ENCODE measurements around the gene NUDT4. TPM values are rescaled to one million over a fixed set of nuclear protein-coding genes. Genes with fewer than 3 reads are reported as not detected.

NUDT4 gene
- total and polyA plus RNA-seq, 2 of the 13 experiments (the other 11 are each of a cell fraction or from before 2014, with no cell fraction given), result 37.3 to 70.1 TPM

GRCh38 chr12:93441617-93442410 lies 64.1 kb downstream of the NUDT4 start, which contains the start of gene UBE2N (continued):
- TF ChIP-seq ZNF530 (CRISPR knock-in tag; IDR thresholded peaks at IDR 0.05; ENCODE audit: low read depth), result 0 out of 2 replicates have a peak, but pooled peaks have one; percentile 34
- TF ChIP-seq RXRA (CRISPR knock-in tag; IDR thresholded peaks at IDR 0.05), result no peak; the same call in none of the 2 replicates
- no peak for TF ChIP-seq MTA3 (CRISPR knock-in tag; IDR thresholded peaks at IDR 0.05)
- no peak for TF ChIP-seq TCF7 (IDR thresholded peaks at IDR 0.05; ENCODE audit: low read depth)
- TF ChIP-seq USF2 (IDR thresholded peaks at IDR 0.05; ENCODE audit: low read depth, low read length), result no peak
- no peak for TF ChIP-seq USF2 (CRISPR knock-in tag; IDR thresholded peaks at IDR 0.05; ENCODE audit: borderline replicate concordance)
- peak; percentile 82 for TF ChIP-seq AKAP8 (CRISPR knock-in tag; IDR thresholded peaks at IDR 0.05)
- peak; percentile 35; the same call in 1 of the 2 replicates for TF ChIP-seq NFYC (CRISPR knock-in tag; IDR thresholded peaks at IDR 0.05)
- no peak for TF ChIP-seq ZSCAN29 (CRISPR knock-in tag; conservative IDR thresholded peaks at IDR 0.05)
- peak; percentile 69; the same call in 1 of the 2 replicates for TF ChIP-seq ZNF431 (CRISPR knock-in tag; IDR thresholded peaks at IDR 0.05; ENCODE audit: borderline replicate concordance, low read depth)
- no peak for TF ChIP-seq ARNT (IDR thresholded peaks at IDR 0.05)
- no peak for TF ChIP-seq HOXD1 (CRISPR knock-in tag; IDR thresholded peaks at IDR 0.05)
- no peak for TF ChIP-seq BCLAF1 (IDR thresholded peaks at IDR 0.05)
- 0 out of 2 replicates have a peak, but pooled peaks have one; percentile 46 for TF ChIP-seq ZXDC (CRISPR knock-in tag; IDR thresholded peaks at IDR 0.05)
- no peak for TF ChIP-seq STAT5B (CRISPR knock-in tag; IDR thresholded peaks at IDR 0.05)
- TF ChIP-seq ARHGAP35 (CRISPR knock-in tag; IDR thresholded peaks at IDR 0.05; ENCODE audit: borderline replicate concordance), result no peak
- no peak for TF ChIP-seq ZNF3 (CRISPR knock-in tag; IDR thresholded peaks at IDR 0.05)
- TF ChIP-seq THRA (CRISPR knock-in tag; IDR thresholded peaks at IDR 0.05; ENCODE audit: borderline replicate concordance), result no peak; the same call in 1 of the 2 replicates
- peak; percentile 19 for TF ChIP-seq SKI (IDR thresholded peaks at IDR 0.05; ENCODE audit: partially characterized antibody)
- no peak for TF ChIP-seq RFX3 (CRISPR knock-in tag; IDR thresholded peaks at IDR 0.05)
- TF ChIP-seq ZNF644 (CRISPR knock-in tag; IDR thresholded peaks at IDR 0.05; ENCODE audit: low read depth), result no peak

Data from HepG2 (cell line).